ENCODE results near the gene BCORL1. TPM values are rescaled to one million over a fixed set of nuclear protein-coding genes. Genes with fewer than 3 reads are reported as not detected.

The BCORL1 gene
- total and polyA plus RNA-seq, 2 of the 4 experiments (the other 2 are of a cell fraction), result 0.54 to 1.6 TPM

- H3K18ac ChIP-seq (ENCODE audit: low read depth, low read length), result no peak overlapping the region
- peaks cover 15% of the 10 kb centered on the region for H3K36me3 ChIP-seq (ENCODE audit: control insufficient read depth, insufficient read depth, low read length)
- H4K8ac ChIP-seq (ENCODE audit: low read depth in 2 of 2, low read length in 2 of 2), result no peak overlapping the region
- no TSS peak for BruUV-seq (replicated peaks)
- H2AK5ac ChIP-seq (ENCODE audit: low read depth, low read length), result no peak overlapping the region
- in situ Hi-C loops (cut with MboI; ENCODE audit: low sequenced_read_pairs), result no loop called here
- no peak for ATAC-seq (ENCODE audit: low read depth)
- no peak overlapping the region for H4K5ac ChIP-seq (ENCODE audit: low read depth, low read length)
- POLR2A ChIA-PET (ENCODE audit: unreplicated experiment), result no interaction called here
- H3K9me1 ChIP-seq (ENCODE audit: insufficient read depth, low read length), result no peaks in the 10 kb centered on the region
- no peaks in the 10 kb centered on the region for H3K9me3 ChIP-seq (ENCODE audit: control insufficient read depth, insufficient read depth, low read length)
- H3K79me1 ChIP-seq (ENCODE audit: low read depth in 1 of 2, low read length in 2 of 2), result no peaks in the 10 kb centered on the region; a peak in 1 of 4 replicates
- no peak overlapping the region for H3K4me3 ChIP-seq (ENCODE audit: insufficient read depth, low read depth, low read length)
- no peak overlapping the region for H3K56ac ChIP-seq (ENCODE audit: extremely low read depth, insufficient read depth, low read length)
- TF ChIP-seq BHLHE40 (IDR thresholded peaks at IDR 0.05; ENCODE audit: low read depth, low read length) (no peak), CHD1 (IDR thresholded peaks at IDR 0.05; ENCODE audit: low read depth, low read length) (no peak), MXI1 (IDR thresholded peaks at IDR 0.05; ENCODE audit: borderline replicate concordance, low read depth, low read length) (no peak), RCOR1 (IDR thresholded peaks at IDR 0.05; ENCODE audit: insufficient replicate concordance, low read length) (no peak), RFX5 (IDR thresholded peaks at IDR 0.05; ENCODE audit: low read depth, low read length) (no peak), SMC3 (IDR thresholded peaks at IDR 0.05; ENCODE audit: low read depth, low read length) (no peak), MAZ (IDR thresholded peaks at IDR 0.05; ENCODE audit: borderline replicate concordance, low read depth, low read length) (no peak), CEBPB (IDR thresholded peaks at IDR 0.05; ENCODE audit: low read depth, low read length) (no peak), NFE2L2 (IDR thresholded peaks at IDR 0.05; ENCODE audit: low read depth, low read length) (no peak), MAFK (IDR thresholded peaks at IDR 0.05; ENCODE audit: low read depth, low read length) (no peak), POLR2A (IDR thresholded peaks at IDR 0.05; ENCODE audit: low read depth, low read length) (no peak), RAD21 (IDR thresholded peaks at IDR 0.05; ENCODE audit: low read length) (no peak), FOS (IDR thresholded peaks at IDR 0.05; ENCODE audit: low read depth, low read length) (no peak), CTCF (conservative IDR thresholded peaks at IDR 0.05; ENCODE audit: low read depth, low read length) (no peak)
- dilution Hi-C loops (cut with HindIII; ENCODE audit: low sequenced_read_pairs, unreplicated experiment), result no loop called here
- no peak overlapping the region for H4K91ac ChIP-seq (ENCODE audit: insufficient read depth, low read depth, low read length)
- no peak overlapping the region for H2BK20ac ChIP-seq (ENCODE audit: low read depth, low read length)
- H3K27me3 ChIP-seq (ENCODE audit: control insufficient read depth, insufficient read depth, low read length), result no peaks in the 10 kb centered on the region
- no peak overlapping the region for H3K23ac ChIP-seq (ENCODE audit: low read depth, low read length)
- no peak overlapping the region for H3K9ac ChIP-seq (ENCODE audit: low read depth, low read length)
- no peak overlapping the region for H2BK5ac ChIP-seq (ENCODE audit: low read depth, low read length, poor library complexity, severe bottlenecking)
- CTCF ChIA-PET, result interaction anchor here (2.1 kb wide), 1 partner anchor 10 kb away, joined by 6 read pairs; no protein-coding TSS in a partner anchor
- H2BK15ac ChIP-seq (ENCODE audit: low read depth, low read length), result no peak overlapping the region
- H3K4me2 ChIP-seq (ENCODE audit: low read depth, low read length), result no peak overlapping the region
- H3K4me1 ChIP-seq (ENCODE audit: control insufficient read depth, insufficient read depth, low read length), result no peaks in the 10 kb centered on the region
- WGBS, 2 experiments (ENCODE audit: extremely low coverage in 2 of 2, insufficient read length in 1 of 2), result no CpG with 5 or more reads among the region's 1 CpG
- no peak for DNase-seq
- no peak overlapping the region for H3K27ac ChIP-seq (ENCODE audit: insufficient read depth, low read length)
- intact Hi-C loops (cut with micrococcal nuclease), result no loop called here
- no peak overlapping the region for H3K4ac ChIP-seq (ENCODE audit: low read depth, low read length)
- no peak overlapping the region for H2AK9ac ChIP-seq (replicated peaks; ENCODE audit: low read depth, low read length, poor library complexity)
- H2AFZ ChIP-seq (replicated peaks; ENCODE audit: low read length, poor library complexity), result no peak overlapping the region
- H2BK120ac ChIP-seq (ENCODE audit: low read depth, low read length), result no peak overlapping the region
- no peak overlapping the region for H3K14ac ChIP-seq (replicated peaks; ENCODE audit: low read depth, low read length)
- H4K20me1 ChIP-seq (ENCODE audit: insufficient read depth, low read length), result no peaks in the 10 kb centered on the region
These were observed 35.7 kb downstream of the BCORL1 start for GRCh38 chrX:130018143-130018542.

Measured in IMR-90 (cell line).